GM18951 (cell line): ENCODE measurements around the gene TAX1BP1.
"Not testable (repeated sequence)": the region's sequence is repeated elsewhere in the genome, so short reads cannot be mapped to it uniquely, and the experiment has no call there.

Source experiments
- POLR2A ChIP-seq: IDR thresholded peaks from 4 replicates; pipeline ENCODE4 v1.6.1; 2011; ENCODE audit warnings: mild to moderate bottlenecking; ENCODE audit not compliant: insufficient read length, insufficient read depth; ENCODE audit errors: extremely low read depth
- in situ Hi-C: fragments of 300-500 bp; cut with MboI; formaldehyde crosslinking; loops from one replicate; pipeline ENCODE4 v1.12.0; 2022; ENCODE audit warnings: low sequenced_read_pairs, mixed read lengths, inconsistent platforms; ENCODE audit not compliant: unreplicated experiment

The TAX1BP1 gene

DNA sequence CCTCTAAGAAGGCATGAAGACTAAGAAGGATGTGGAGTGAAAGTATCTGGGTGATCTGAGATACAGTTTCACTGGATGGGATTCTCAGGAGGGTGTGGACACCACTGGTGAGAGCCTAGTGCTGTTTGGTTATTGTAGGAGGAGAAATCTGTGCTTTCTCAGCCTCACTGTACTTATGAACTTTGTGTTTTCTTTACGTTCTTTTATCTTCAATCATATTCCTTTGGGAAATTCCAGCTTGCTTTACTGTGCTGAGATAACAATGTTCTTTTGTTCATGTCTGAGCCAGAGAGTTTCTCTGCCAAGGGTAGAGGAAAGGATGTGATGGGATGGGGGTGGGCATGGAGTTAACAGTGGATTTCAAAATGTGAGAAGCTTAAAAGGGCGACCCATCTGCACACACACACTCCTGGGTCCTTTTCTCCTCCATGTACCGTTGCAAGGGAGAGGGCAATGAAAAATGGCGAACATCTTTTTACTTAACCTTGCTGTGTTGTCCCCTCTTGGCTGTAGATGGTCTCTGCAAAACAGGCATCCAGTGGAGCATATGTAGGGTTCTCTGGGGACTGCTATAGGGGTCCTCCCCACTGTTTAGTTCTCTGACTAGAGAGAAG is 25.0 kb upstream of the TAX1BP1 start:
- TF ChIP-seq POLR2A = no peak

DNA sequence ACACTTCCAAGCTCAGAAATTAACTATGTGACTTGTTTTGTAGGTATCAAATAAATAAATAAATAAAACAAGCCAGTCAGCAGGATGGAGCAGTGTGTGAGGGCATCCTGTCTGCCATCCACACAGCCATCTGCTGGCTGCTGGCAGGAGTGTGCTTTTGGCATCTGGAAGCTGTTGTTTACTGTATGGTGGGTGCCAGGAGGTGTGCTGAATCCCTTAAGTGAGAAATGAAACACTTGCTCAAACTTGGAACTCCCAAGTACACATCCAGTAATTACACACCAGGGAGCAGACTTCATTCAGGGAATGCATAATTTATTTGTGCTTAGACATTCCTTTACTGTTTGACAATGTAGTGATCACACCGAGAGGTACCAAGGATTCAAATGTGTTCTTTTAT is 16.9 kb upstream of the TAX1BP1 start:
- in situ Hi-C loops = no loop called here
- no peak for TF ChIP-seq POLR2A

More for the DNA sequence above, 25.0 kb upstream of the TAX1BP1 start:
- in situ Hi-C loops = no loop called here

GRCh38 chr7:27727058-27727457 is 12.9 kb upstream of the TAX1BP1 start:
- in situ Hi-C loops = no loop called here
- no peak for TF ChIP-seq POLR2A

- no peak for TF ChIP-seq POLR2A
These were observed 9.8 kb upstream of the TAX1BP1 start for GRCh38 chr7:27730112-27730511.

GRCh38 chr7:27734583-27734982 is 5.4 kb upstream of the TAX1BP1 start:
- in situ Hi-C loops = no loop called here

More at GRCh38 chr7:27730112-27730511, 9.8 kb upstream of the TAX1BP1 start:
- in situ Hi-C loops = no loop called here

GRCh38 chr7:27735165-27735564 is 4.8 kb upstream of the TAX1BP1 start:
- TF ChIP-seq POLR2A = no peak
- in situ Hi-C loops = no loop called here

More at GRCh38 chr7:27734583-27734982, 5.4 kb upstream of the TAX1BP1 start:
- no peak for TF ChIP-seq POLR2A

- in situ Hi-C loops = no loop called here
- TF ChIP-seq POLR2A = no peak
These were observed 4.1 kb upstream of the TAX1BP1 start for GRCh38 chr7:27735831-27736230.

DNA sequence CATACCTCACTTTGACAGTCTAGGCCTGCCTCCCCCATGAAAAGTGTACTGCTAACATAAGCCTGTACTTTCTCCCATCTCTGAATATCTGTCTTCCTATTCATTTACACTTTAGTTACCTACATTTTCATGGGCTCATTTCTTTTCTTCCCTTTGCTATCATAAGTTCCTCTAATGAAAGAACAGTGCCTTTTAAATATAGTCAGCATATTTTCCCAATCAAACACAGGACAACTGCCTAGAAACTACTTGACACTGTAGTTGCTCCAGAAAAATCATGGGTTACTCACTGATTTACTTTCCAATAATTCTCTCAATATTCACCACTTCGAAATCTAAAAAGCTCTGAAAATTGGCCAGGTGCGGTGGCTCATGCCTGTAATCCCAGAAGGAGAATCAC is 2.8 kb upstream of the TAX1BP1 start:
- TF ChIP-seq POLR2A = no peak
- in situ Hi-C loops = no loop called here

DNA sequence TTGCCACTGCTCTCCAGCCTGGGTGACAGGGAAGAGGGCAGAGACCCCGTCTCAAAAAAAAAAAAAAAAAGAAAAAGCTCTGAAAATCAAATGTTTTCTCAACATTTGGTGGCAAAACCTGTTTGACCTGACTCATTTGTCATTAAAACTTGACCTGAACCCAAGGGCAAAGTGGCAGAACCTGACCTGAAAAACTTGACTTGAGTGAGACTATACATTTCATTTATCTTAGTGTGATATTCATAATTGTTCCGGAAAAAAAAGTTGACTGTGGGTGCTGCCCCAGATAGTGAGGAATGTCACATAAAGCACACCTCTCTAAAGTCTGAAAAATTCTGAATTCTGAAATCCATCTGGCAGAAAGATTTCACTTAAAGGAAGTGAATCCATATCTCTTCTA is 2.3 kb upstream of the TAX1BP1 start:
- TF ChIP-seq POLR2A = no peak
- in situ Hi-C loops = no loop called here

DNA sequence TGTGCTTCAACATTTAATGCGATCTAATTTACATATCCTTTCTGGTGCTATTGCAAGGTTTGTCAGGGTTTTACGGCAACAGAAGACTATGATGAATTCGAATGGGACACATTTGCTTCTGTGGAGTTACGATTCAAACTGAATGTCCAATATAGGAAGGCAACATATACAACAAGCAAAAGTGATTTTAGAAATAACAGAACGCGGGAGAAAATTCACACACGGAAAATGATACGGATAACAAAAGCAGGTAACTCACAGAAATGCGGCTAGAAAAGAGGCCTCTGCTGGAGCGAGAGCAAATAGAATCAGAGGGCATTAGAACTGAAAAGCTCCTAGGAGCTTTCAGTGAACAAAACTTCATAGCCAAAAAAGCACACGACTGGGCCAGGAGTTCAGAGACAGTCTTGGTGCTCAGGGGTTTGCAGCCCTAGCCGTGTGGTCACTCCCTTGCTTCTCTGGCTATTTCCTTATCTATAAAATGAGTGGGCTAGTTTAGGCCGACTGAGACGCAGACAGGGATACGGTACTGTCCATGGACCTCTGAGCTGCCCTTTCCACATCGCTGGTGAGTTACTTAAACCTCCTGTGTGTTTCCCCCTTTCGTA is 557 bp upstream of the TAX1BP1 start:
- in situ Hi-C loops = no loop called here

GRCh38 chr7:27740449-27741086 is 606 bp downstream of the TAX1BP1 start:
- in situ Hi-C loops = no loop called here
- peak; percentile 50 for TF ChIP-seq POLR2A

More for the DNA sequence above, 557 bp upstream of the TAX1BP1 start:
- no peak for TF ChIP-seq POLR2A

DNA sequence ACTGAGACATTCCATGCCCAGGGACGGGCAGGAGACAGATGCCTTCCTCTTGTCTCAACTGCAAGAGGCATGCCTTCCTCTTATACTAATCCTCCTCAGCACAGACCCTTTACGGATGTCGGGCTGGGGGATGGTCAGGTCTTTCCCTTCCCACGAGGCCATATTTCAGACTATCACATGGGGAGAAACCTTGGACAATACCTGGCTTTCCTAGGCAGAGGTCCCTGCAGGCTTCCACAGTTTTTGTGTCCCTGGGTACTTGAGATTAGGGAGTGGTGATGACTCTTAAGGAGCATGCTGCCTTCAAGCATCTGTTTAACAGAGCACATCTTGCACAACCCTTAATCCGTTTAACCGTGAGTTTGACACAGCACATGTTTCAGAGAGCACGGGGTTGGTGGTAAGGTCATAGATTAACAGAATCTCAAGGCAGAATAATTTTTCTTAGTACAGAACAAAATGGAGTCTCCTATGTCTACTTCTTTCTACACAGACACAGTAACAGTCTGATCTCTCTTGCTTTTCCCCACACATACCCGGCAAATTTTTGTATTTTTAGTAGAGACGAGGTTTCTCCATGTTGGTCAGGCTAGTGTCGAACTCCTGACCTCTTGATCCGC is 2.2 kb downstream of the TAX1BP1 start:
- in situ Hi-C loops = not testable (repeated sequence)

- no peak for TF ChIP-seq POLR2A
- in situ Hi-C loops = no loop called here
These were observed 5.2 kb downstream of the TAX1BP1 start for GRCh38 chr7:27745064-27745583.

DNA sequence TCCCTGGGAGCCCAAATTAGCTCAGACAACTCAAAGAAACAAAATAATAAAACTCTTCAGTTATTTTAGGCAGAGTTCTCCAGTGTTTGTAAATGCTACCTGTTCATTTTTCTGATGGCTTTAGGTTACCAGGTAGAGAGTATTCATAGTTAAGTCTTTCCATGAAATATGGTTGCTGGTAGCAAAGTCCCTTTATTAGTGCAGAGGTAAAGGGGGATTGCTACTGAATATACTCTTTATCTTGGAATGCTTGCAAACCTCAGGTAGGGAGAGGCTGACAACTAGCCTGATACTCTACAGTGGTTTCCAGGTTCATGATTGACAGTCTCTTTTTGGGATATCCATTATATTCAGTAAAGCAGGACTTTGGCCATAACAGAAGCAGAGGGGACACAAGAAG is 6.5 kb downstream of the TAX1BP1 start:
- no peak for TF ChIP-seq POLR2A
- in situ Hi-C loops = no loop called here

DNA sequence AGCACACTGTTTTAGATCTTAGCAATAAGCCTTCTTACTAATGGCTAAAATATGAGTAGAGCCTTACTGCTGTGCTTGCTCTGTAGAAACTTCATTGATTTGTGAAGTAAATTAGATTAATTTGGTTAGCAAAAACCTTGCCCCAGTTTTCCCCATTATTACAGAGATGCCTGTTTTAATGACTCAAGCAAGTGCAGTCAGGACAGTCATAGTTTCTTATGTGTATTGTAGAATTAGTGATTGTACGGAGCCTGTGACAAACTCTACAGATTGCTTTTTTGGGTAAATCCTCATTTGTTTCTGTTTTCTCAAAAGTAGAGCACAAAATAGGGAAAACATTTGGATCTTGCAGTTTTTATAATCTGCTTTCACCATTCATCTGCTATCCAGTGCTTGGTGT is 7.0 kb downstream of the TAX1BP1 start:
- in situ Hi-C loops = no loop called here
- no peak for TF ChIP-seq POLR2A
